ENCODE results near the gene NECTIN1. TPM values are rescaled to one million over a fixed set of nuclear protein-coding genes. Genes with fewer than 3 reads are reported as not detected.

NECTIN1 gene
- total RNA-seq, 2 experiments from 2014 or later = 2.5 to 3.4 TPM

- no peaks in the 10 kb centered on the region for H3K36me3 ChIP-seq (ENCODE audit: insufficient read depth, low read length)
- intact Hi-C loops (cut with DNase I, micrococcal nuclease) = loop anchor here in 1 of 2 experiments (10.0 kb wide), 1 partner anchor 383 kb away; no protein-coding TSS in a partner anchor
- Mint-ChIP-seq H3K9me3 (no peaks in the 10 kb centered on the region), H3K4me3 (no peak overlapping the region), H3K27ac (no peak overlapping the region), H3K27me3 (peaks cover 76% of the 10 kb centered on the region), H3K4me1 (ENCODE audit: low read depth) (peaks cover 5% of the 10 kb centered on the region), H3K36me3 (ENCODE audit: low read depth) (no peaks in the 10 kb centered on the region)
- POLR2A ChIA-PET = no interaction called here
- CTCF ChIA-PET = interaction anchor here (1.6 to 1.7 kb wide), 2 partner anchors 9 to 11 kb away, joined by 3 to 6 read pairs; partner anchors contain the start of gene NECTIN1
- peaks cover 0 to 11% of the 10 kb centered on the region in 2 experiments for H3K9me3 ChIP-seq (ENCODE audit: control insufficient read depth in 1 of 2, insufficient read depth in 1 of 2, low read length in 2 of 2)
- no peak for DNase-seq
- peaks cover 19% of the 10 kb centered on the region for H3K4me1 ChIP-seq (ENCODE audit: insufficient read depth, low read length)
- no peak overlapping the region for H3K27ac ChIP-seq (ENCODE audit: low read depth in 1 of 2, low read length in 2 of 2)
- ATAC-seq (ENCODE audit: poor library complexity) = no peak
- TF ChIP-seq CTCF (IDR thresholded peaks at IDR 0.05) = no peak
- no peak overlapping the region for H3K4me3 ChIP-seq (ENCODE audit: low read length)
- H3K27me3 ChIP-seq (ENCODE audit: control insufficient read depth in 1 of 2, insufficient read depth in 2 of 2, low read length in 2 of 2) = peaks cover 30 to 55% of the 10 kb centered on the region in 2 experiments
Measured at GRCh38 chr11:119738059-119738439, 9.0 kb upstream of the NECTIN1 start.

GRCh38 chr11:119737366-119738058 lies 8.5 kb upstream of the NECTIN1 start:
- Mint-ChIP-seq H3K9me3 (no peaks in the 10 kb centered on the region), H3K36me3 (ENCODE audit: low read depth) (no peaks in the 10 kb centered on the region), H3K27ac (no peak overlapping the region), H3K4me3 (no peak overlapping the region), H3K27me3 (peaks cover 70% of the 10 kb centered on the region), H3K4me1 (ENCODE audit: low read depth) (peaks cover 3% of the 10 kb centered on the region)
- ATAC-seq (ENCODE audit: poor library complexity) (no peak), DNase-seq (no peak)
- no peaks in the 10 kb centered on the region for H3K36me3 ChIP-seq (ENCODE audit: insufficient read depth, low read length)
- CTCF ChIA-PET = interaction anchor here (1.6 kb wide), 1 partner anchor 10 kb away, joined by 3 read pairs; no protein-coding TSS in a partner anchor
- intact Hi-C loops (cut with DNase I, micrococcal nuclease) = loop anchor here in 1 of 2 experiments (10.0 kb wide), 1 partner anchor 383 kb away; no protein-coding TSS in a partner anchor
- POLR2A ChIA-PET = no interaction called here
- TF ChIP-seq CTCF (IDR thresholded peaks at IDR 0.05) = no peak
- peaks cover 13% of the 10 kb centered on the region for H3K4me1 ChIP-seq (ENCODE audit: insufficient read depth, low read length)
- peaks cover 26 to 49% of the 10 kb centered on the region in 2 experiments for H3K27me3 ChIP-seq (ENCODE audit: control insufficient read depth in 1 of 2, insufficient read depth in 2 of 2, low read length in 2 of 2)
- H3K9me3 ChIP-seq (ENCODE audit: control insufficient read depth in 1 of 2, insufficient read depth in 1 of 2, low read length in 2 of 2) = peaks cover 0 to 8% of the 10 kb centered on the region in 2 experiments
- no peak overlapping the region for H3K4me3 ChIP-seq (ENCODE audit: low read length)
- no peak overlapping the region for H3K27ac ChIP-seq (ENCODE audit: low read depth in 1 of 2, low read length in 2 of 2)

DNA sequence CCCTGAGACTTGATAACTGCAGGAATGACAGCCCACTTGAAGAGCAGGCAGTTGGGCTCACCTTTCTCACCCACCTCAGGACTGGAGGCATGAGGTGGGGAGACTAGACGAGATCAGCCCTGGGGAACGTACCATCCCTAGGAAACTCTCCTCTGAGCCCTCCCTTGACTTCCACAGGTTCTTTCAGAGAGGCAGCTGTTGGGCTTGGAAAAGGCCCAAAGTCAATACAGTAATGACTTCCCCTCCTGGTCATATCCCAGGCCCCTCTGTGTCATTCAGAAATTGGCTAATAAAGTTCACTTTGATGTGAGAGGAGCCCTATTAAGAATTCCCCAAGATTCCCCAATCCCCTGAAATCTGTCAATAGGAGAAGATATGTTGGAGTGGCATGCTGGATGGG lies 5.8 kb upstream of the NECTIN1 start:
- Histone ChIP-seq H3K36me3 (ENCODE audit: insufficient read depth, low read length) (no peaks in the 10 kb centered on the region), H3K27me3 (ENCODE audit: control insufficient read depth in 1 of 2, insufficient read depth in 2 of 2, low read length in 2 of 2) (peaks cover 8 to 43% of the 10 kb centered on the region in 2 experiments), H3K27ac (ENCODE audit: low read depth in 1 of 2, low read length in 2 of 2) (no peak overlapping the region), H3K4me3 (ENCODE audit: low read length) (no peak overlapping the region), H3K4me1 (ENCODE audit: insufficient read depth, low read length) (peaks cover 6% of the 10 kb centered on the region), H3K9me3 (ENCODE audit: control insufficient read depth in 1 of 2, insufficient read depth in 1 of 2, low read length in 2 of 2) (no peaks in the 10 kb centered on the region)
- no peaks in the 10 kb centered on the region for H3K36me3 Mint-ChIP-seq (ENCODE audit: low read depth)
- H3K27ac Mint-ChIP-seq = no peak overlapping the region
- no peak overlapping the region for H3K4me3 Mint-ChIP-seq
- DNase-seq (no peak), ATAC-seq (ENCODE audit: poor library complexity) (no peak)
- ChIA-PET CTCF (no interaction called here), POLR2A (no interaction called here)
- no peak for TF ChIP-seq CTCF (IDR thresholded peaks at IDR 0.05)
- H3K27me3 Mint-ChIP-seq = peaks cover 62% of the 10 kb centered on the region
- H3K9me3 Mint-ChIP-seq = no peaks in the 10 kb centered on the region
- intact Hi-C loops (cut with DNase I, micrococcal nuclease) = loop anchor here in 1 of 2 experiments (10.0 kb wide), 1 partner anchor 380 kb away; no protein-coding TSS in a partner anchor
- no peaks in the 10 kb centered on the region for H3K4me1 Mint-ChIP-seq (ENCODE audit: low read depth)

Measured in CD4-positive, alpha-beta T cell (primary cell).